ENCODE data around the gene ANGPTL8.

The ANGPTL8 gene

DNA sequence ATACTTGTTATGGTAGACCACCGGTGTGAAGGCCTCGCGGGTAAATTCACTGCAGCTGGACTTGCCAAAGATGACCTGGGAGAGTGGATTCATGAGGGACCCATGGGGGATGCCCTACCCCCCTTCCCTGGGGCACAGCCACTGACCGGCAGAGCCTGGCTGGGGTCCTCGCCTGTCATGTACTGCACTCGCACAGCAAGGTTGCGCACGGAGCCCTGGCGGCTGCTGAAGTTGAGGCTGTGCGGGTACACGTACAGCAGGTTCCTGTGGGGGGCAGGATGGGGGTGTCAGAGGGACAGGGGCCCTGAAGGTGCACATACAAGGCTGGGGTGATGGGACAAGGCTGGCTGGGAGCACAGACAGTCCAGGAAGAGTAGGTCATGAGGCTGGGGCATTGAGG lies 1.4 kb upstream of the ANGPTL8 start:
- DNase-seq = no peak

DNA sequence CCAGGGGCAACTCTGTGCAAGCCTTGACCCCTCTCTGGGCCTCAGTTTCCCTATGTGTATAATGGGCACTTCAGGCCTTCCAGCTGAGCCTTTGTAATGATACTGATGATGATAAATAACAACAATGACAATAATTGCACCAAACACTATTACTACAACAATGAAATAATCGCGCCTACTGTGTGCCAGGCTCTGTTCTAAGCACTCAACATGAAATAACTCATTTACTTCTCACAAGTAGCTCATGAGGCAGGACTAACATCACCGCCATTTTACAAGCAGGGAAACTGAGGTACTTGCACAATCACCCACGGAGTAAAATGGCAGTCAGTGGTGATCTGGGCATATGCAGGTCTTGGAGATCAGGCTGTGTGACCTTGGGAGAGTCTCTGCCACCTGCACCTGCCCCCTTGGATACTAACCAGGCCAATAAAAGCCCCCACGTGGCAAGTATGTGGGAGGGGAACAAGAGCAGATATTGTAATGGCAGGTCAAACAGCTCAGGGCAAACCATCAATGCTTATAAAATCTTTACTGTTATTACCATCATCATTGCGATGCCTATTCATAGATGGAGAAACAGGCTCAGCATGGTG lies 540 bp upstream of the ANGPTL8 start:
- DNase-seq = no peak

DNA sequence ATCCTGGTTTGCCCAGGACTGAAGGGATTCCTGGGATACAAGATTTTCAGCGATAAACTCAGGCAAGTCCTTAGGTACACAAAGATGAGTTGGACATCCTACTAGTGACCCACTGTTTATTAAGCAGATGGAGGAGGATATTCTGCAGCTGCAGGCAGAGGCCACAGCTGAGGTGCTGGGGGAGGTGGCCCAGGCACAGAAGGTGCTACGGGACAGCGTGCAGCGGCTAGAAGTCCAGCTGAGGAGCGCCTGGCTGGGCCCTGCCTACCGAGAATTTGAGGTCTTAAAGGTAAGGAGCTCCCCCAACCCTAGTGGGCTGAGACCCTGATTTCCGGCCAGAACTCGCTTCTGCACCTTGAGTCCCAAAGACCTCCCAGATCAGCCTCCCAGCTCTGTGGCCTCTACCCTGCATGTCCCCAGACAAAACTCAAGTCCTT lies 607 bp downstream of the ANGPTL8 start:
- DNase-seq = no peak

DNA sequence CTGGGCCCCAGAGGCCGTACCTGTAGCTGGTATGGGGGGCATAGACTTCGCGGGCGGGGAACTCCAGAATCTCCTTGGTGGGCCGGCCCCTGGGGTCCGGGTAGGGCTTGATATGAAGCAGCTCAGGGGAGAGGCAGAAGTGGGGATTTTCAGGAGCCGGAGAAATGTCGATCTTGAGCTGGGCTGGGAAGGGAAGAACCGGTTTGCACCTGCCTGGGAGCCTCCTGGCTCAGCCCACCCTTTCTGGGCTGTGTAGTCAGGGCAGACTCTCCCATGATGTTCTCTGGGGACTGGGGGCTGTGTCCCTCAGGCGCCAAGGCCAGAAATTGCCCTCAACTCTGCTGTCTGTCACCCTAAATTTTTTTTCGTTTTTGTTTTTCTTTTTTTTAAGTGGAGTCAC lies 2.6 kb downstream of the ANGPTL8 start:
- DNase-seq = no peak

DNA sequence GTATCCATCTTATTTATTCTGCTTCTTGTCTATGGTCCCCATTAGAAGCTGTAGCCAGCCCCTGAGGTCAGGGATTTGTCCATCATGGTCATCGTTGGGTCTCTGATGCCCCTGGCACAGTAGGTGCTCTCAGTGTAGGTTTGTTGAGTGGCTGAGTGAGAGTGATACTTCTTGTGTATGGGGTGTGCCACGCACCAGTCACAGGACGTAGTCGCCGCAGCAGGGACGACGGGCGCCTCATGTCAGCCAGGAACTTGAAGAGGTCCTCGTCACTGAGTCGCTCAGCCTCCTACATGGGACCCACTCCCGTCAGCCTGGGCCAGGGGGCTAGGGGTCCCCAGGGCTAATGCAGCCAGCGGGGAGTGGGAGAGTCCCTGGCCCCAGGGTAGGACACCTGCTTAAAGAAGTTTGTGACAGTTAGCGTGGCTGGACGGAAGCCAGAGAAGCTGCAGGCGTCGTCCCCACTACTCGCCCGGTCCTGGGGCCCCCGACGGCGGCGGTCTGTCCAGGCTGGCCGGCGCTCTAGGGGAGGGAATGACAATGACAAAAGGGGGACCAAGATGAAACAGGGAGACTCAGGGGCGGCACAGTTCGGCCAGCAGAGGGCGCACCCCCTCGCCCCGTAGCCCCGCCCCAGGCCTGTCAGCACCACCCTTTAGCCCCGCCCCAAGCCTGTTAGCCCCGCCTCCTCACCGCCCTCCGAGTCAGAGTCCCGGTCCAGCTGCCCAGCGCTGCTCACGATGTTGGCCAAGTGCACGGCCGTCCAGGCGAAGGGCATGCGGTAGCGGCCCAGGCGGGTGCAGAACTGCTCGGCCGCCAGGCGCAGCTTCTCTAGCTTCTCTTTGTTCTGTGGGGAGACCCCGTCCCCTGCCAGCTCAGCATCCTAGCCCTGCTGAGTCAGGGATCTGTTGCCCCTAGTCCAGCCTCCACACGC lies 3.7 kb downstream of the ANGPTL8 start:
- DNase-seq = no peak

DNA sequence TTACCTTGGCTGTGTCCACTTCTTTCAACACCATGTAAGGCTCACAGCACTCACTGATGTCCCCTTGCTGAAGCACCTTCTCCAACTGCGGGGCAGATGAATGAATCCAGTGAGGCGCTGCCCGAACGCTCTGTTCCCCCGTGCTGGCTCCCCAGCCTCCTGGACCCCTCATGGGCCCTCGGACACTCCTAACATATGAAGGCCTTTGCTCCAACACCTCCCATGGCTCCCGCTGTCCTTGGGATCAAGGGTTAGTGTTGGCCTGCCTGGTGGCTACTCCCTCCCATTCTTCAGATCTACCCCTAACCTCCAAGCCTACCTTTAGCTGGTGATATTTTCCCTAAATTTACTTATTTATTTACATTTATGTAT lies 4.4 kb downstream of the ANGPTL8 start:
- no peak for DNase-seq

DNA sequence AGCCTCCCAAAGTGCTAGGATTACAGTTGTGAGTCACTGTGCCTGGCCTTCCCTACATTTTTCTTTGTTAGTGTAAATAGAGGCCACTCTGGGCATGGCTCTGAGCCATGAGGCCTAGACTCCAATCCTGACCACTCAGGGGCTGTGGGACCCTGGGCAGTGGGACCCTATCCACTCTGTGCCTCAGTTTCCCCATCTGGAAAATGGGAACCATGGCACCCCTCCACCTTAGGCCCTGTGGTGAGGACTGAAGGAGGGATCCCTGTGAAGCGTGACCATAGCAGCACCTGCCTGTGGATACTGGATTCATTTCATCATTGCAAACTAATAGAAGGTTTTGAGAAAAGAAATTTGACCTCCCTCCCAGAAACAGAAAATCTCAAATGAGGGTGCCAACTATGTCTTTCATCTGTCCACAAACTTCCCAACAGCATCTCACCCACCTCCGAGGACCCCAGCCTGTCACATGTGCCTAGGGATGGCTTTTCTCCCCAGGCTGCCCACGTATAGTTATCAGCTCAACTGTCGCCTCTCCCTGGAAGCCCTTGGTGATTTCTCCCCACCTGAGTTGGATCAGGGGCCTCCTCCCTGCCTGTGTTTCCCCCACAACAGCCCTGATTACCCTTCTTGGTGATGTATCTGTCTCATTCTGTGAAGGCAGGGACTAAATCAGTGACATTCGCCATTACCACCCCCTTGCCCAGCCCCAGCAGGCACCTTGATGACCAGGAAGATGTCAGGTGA lies 5.6 kb downstream of the ANGPTL8 start:
- DNase-seq = no peak

DNA sequence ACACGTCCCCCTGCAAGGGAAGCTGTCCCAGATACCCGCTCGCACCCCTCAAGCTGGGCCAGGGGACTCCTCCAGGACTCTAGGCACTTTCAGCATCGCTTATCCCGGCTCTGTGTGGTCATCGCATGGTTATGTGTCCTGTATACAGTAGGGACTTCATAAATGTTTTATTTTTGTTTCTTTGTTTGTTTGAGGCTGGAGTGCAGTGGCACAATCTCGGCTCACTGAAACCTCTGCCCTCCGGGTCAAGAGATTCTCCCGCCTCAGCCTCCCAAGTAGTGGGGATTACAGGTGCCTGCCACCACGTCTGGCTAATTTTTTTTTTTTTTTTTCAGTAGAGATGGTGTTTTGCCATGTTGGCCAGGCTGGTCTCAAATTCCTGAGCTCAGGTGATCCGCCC lies 7.5 kb downstream of the ANGPTL8 start:
- DNase-seq = no peak

DNA sequence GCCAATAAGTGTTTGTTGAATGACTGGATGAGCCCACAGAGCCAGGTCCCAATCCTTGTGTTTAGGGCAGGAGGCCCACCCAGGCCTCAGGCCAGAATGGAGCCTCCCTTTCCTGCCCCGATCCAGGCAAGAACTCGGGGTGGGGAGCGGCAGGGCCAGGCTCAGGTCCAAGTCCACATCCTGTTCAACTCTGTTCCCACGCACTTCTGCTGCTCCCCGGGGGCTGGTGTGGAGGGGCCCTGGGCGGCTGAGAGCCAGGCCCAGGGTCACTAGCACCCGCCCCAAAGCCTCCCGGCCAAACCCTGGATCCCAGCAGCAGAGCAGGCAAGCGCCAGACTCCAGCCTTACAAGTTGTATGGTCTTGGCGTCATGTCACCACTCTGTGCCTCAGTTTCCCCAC lies 8.0 kb downstream of the ANGPTL8 start:
- DNase-seq = no peak

DNA sequence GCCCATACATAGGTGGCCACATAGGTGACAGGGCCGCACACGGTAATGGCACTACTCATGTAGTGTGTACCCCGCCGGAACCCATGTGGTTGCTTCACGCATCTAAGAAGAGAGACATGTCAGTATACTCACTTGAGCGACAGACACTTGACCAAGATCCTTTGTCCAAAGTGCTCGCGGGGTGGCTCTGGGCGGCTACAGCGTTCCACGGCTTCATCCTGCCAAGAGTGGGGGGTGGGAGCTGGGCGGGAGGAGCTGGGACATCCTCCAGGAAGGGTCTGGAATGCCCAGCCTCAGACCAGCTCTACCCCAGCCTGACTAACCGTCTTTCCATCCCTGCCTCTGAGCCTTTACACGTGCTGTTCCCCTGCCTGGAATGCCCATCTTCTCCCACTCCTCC lies 8.5 kb downstream of the ANGPTL8 start:
- no peak for DNase-seq

DNA sequence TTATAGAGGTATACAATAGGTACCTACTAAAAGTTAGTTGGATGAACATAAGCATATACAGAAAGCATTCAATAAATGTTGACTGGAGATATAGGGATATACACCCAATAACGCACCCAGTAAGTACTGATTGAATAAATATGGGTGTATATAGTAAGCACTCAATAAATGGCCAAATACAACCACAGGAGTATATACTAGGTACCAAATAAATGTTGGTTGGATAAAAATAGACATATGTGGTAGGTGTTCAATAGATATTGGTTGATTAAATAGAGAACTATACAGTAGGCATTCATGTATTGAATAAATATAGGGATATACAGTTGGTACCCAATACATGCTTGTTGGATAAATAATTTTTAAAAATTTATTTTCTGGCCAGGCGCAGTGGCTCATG lies 9.4 kb downstream of the ANGPTL8 start:
- no peak for DNase-seq

DNA sequence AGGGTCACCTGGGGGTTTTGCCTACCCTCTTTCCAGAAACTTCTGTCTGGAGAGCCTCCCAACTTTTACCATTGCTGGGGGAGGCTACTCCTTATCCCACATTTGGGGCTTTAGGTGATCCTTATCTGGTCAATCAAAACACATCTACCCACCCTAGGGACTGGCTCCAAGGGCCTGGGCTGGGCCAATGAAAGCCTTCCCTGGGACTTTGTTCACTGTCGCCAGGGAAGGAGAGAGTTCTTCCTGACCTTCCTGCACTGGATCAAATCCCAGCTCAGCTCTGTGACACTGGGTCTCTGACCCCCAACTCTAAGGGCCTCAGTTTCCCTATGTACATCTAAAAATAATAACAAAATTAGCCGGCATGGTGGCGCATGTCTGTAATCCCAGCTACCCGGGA lies 11.8 kb downstream of the ANGPTL8 start:
- no peak for DNase-seq

DNA sequence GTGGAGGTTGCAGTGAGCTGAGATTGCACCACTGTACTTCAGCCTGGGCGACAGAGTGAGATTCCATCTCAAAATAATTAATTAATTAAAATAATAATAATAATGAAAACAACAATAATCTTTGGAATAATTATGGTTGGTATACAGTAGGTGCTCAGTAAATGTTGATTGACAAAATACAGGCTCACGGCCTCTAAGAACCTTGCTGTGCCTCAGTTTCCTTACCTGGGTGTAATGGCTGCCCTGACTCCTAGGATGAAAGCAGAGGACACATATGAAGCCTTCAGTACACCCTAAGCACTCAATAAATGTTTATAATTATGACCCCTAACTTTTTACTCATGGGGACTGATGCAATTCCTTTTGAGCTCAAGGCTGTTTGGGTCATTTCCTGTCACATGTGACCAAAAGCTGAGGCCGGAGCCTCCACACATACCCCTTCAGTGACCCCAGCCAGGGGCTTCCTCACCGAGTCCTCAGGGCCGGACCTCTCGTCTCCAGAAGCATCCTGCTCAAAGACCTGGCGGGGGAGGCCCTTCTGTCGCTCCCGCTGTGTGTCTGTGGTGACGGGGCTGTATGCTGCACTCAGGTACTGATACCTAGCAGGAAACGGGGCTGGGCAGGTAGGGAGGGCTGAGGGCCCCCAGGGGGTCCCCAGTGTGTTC lies 12.4 kb downstream of the ANGPTL8 start:
- DNase-seq = no peak

DNA sequence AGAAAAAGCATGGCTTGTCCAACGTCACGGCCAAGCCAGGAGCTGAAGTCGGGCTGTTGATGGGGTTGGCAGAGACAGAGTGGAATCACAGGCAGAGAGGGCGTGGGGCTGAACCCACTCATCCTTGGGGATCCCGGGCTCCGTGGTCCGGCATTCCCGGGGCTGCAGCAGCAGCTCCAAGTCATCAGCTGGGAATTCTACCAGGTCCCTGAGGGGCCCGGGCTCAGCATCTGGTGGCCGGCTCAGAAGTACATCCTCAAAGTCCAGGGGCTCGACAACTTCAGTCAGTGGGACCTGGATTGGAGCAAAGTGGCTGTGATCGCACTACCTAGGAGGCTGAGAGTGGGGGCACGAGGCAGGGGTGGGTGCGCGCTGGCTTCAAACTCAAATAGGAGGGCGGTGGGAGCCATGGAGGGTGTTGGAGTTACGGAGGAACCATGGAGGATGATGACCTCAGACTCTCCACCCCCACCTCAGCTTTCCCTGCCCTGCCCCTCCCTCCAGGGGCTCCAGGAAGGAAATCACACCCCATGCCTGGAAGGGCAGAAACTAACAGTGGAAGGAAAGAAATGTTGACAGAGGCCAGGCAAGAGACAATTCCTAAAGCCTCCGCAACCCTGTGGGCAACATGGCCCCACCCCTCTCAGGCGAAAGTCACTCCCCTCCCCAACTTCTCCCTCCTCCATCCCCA lies 13.4 kb downstream of the ANGPTL8 start:
- DNase-seq = no peak

DNA sequence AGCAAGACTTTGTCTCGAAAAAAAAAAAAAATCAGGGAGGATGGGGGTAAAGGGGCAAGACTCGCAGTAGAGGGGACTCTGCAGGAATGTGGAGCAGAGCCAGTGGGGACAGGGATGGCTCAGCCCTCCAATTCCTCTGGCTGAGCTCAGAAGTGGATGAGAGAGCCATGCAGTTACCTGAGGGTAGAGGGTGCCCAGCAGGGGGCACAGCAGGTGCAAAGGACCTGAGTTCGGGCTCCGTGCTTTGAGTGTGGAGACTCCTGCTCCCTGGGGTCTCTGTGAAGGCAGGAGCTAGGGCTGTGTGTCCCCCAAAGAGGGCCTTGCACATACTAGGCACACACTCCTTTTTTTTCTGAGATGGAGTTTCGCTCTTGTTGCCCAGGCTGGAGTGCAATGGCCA lies 15.2 kb downstream of the ANGPTL8 start:
- DNase-seq = no peak

DNA sequence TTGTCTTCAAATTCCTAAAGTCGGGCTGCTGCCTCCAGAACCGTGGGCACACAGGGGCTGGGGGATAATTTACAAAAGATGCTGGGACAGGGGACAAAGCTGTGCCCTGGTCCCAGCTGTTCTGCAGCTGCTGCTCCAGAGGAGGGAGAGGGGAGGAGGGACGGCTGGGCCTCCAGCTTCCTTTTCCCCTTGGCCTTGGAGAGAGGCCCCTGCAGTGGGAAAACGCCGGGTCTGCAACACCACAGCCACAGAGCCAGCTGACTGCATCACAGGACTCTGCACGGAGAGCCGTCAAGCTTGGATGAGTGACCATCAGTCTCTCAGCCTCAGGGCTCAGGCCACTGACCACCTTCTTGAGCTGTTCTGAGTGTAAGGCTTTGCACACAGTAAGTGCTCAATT lies 16.8 kb downstream of the ANGPTL8 start:
- no peak for DNase-seq

DNA sequence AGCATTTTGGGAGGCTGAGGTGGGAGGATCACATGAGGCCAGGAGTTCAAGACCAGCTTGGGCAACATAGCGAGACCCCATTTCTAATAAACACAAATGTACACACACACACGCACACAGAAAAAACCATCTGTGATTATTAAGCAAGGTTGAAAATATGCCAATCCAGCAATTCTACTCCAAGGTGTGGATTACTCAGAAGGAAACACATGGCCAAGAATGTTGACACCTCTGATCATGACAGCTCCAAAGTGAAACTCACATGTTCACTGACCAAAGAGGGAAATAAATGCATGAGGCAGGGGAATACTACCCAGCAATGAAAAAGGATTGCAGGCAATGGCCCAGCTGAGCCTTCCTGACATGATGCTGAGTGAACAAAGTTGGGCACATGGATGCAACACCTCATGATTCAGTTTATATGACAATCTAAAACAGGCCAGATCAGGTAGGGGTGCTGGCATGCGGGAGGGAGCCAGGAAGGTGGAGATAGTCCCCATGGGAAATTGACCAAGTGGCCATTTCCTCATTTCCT lies 18.5 kb downstream of the ANGPTL8 start:
- no peak for DNase-seq

DNA sequence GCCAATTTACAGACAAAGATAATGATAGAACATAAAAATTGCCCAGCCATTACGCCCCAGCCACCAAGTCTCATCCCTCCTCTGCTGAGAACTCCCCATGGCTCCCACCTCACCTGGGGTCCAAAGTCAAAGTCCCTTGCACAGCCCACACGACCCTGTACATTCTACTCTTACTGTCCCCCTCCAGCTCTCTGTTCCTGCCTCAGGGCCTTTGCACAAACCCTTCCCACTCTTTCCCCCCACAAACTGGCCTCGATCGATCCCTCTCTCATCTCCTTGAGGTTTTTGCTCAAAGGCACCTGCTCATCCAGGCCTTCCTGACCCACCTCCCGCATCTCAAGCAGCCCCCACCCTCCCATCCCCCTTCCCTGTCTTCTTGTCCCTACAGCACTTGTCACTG lies 21.6 kb downstream of the ANGPTL8 start:
- DNase-seq = no peak

DNA sequence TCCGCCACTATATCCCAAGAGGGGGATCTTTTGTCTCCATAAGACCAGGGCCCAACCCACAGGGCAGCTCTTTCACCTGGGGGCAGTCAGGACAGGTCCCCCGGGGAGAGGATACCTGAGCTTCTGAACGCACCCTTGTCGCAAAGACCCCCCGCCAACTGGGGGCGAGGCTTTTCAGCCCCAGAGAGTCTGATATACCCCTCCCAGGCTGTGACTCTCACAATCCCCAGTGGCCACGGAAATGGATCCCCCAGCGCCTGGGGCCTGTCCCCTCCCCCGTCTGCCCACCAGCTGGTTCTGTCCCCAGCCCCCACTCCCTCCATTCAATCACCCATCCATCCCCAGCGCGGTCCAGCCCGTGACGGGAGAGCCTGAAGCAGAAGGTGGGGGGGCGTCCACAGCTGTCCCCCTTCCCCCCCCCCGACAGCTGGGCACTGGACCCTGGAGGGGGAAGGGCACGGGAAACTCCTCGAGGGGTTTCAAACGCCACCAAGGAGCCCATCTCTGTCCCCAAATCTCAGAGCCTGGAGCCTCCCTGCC lies 22.1 kb downstream of the ANGPTL8 start:
- no peak for DNase-seq

DNA sequence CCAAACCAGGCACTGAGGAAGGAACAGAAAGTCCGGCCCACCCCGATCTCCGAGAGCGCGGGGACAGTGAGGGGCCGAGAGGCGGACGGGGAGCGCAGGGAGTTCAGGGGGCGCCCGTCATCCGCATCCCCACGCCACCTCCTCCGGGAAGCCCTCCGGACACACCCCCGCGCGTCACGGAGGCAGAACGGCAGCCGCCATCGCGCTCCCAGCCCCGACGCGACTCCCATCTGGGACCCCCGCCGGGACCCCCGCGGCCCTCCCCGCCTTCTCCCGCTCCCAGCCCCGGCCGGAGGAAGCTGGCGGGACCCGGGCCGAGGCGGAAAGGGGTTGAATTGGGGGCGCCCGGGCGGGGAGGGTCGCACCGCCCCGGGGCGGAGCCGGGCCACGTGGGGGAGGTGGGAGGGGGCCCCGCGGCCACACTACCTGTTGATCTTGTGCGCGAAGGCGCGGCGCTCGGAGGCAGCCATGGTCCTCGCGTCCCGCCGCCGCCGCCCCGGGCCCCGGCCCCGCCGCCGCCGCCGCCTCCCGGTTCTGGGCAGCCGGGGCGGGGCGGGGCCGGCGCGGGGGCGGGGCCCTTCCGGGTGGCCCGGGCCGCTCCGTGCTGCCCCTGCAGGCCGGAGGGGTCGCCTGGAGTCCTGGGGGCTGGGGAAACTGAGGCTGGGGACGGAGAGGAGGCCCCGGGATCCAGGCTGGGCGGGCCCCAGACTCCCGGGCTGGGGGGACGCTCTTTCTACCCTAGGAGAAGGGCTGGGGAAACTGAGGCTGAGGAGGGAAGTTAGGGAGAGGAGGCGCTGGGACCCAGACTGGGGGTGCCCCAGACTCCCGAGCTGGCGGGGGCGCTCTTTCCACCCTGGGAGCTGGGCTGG lies 22.8 kb downstream of the ANGPTL8 start, which contains the start of gene DOCK6:
TSS of gene DOCK6 (minus strand) at position 554 of the 869 bp plus-strand sequence. CDS start at position 470, 84 bp downstream.
- DNase-seq = no peak

DNA sequence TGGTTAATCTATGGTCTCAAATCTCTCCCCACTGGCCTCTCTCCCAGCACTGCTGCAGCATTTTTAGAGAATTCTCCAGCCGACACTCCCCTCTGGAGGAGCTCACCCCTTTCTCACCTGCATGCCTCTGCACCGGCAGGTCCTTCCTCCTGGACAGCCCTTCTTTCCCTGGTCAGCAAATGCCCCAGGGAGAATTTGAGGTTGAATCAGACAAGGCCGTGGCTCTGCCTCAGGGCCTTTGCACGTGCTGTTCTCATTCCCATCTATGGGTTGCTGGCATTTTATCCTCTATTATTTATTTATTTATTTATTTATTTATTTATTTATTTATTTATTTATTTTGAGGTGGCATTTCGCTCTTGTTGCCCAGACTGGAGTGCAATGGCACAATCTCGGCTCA lies 24.3 kb downstream of the ANGPTL8 start:
- DNase-seq = no peak

All from NCI-H2081 treated with DMSO at 0.1 percent for 48 hours (cell line).